K562 (cell line): ENCODE data around the gene PARD3. TPM values are rescaled to one million over a fixed set of nuclear protein-coding genes. Genes with fewer than 3 reads are reported as not detected.

Experiments used
- ATAC-seq: fragments of 200-7000 bp; cut with Tn5 transposase; 3 replicates; pipeline ENCODE4 v1.9.1; 2020; ENCODE audit warnings: moderate library complexity
- BruUV-seq: library from RNA; stranded (reverse); fragments of 400-500 nt; replicated peaks from 2 replicates; lab custom pipeline; 2021; lab: Mats Ljungman, UMichigan
- CTCF ChIA-PET: fragments of 300-600 bp; formaldehyde crosslinking; extraction: SDS; loops from one replicate; lab custom pipeline; 2021; ENCODE audit warnings: low intra/inter-chr PET ratio; lab: Yijun Ruan, JAX
- POLR2A ChIA-PET: fragments of 300-600, 350-650 bp; sonication (Branson Sonifier 250); formaldehyde crosslinking; extraction: SDS; loops from one replicate; lab custom pipeline; 2021; ENCODE audit warnings: antibody characterized with exemption, inconsistent platforms; lab: Yijun Ruan, JAX
- DNase-seq, 4 experiments: peaks; one replicate each; pipeline versions ENCODE4 v3.0.0 to v3.0.0-alpha.2; 2011 to 2018; ENCODE audit warnings: low spot score in 3 of 4, mixed read lengths in 3 of 4; ENCODE audit errors: extremely low read depth in 1 of 4
- FAIRE-seq: peaks from 2 replicates; lab custom pipeline; 2011; peaks lifted over from hg19 to GRCh38; lab: Jason Lieb, UNC
- H2AFZ ChIP-seq: 2 replicates; pipeline ENCODE4 v1.6.0; 2011; ENCODE audit warnings: low read depth, low read length, control low read depth, inconsistent platforms
- H3K27ac ChIP-seq: fragments of 200-600 bp; 3 replicates; pipeline ENCODE4 v1.8.0; 2011; ENCODE audit warnings: low read depth, mild to moderate bottlenecking, control low read depth, inconsistent platforms, low read length, moderate library complexity, mixed read lengths; ENCODE audit errors: extremely low read depth
- H3K27me3 ChIP-seq, 2 experiments: fragments of 300-600 bp in 1 of 2; 2 replicates in 1 of 2; 3 replicates in 1 of 2; pipeline versions ENCODE4 v1.6.0 to v1.8.0; 2011; ENCODE audit warnings: inconsistent platforms in 2 of 2, low read length in 2 of 2, mild to moderate bottlenecking in 1 of 2, mixed read lengths in 1 of 2, moderate library complexity in 1 of 2; ENCODE audit not compliant: control insufficient read depth in 2 of 2, insufficient read depth in 2 of 2
- H3K36me3 ChIP-seq: fragments of 300-600 bp; 3 replicates; pipeline ENCODE4 v1.8.0; 2011; ENCODE audit warnings: mild to moderate bottlenecking, low read length, inconsistent platforms; ENCODE audit not compliant: control insufficient read depth, insufficient read depth
- H3K4me1 ChIP-seq, 2 experiments: fragments of 200-600 bp in 1 of 2; replicated peaks in 1 of 2; 2 replicates in 1 of 2; 3 replicates in 1 of 2; pipeline versions ENCODE4 v1.5.1 to v1.8.0; 2011; ENCODE audit warnings: inconsistent platforms in 2 of 2, low read length in 2 of 2, mild to moderate bottlenecking in 1 of 2, mixed read lengths in 1 of 2, moderate library complexity in 1 of 2; ENCODE audit not compliant: control insufficient read depth in 2 of 2, insufficient read depth in 2 of 2
- H3K4me2 ChIP-seq: 2 replicates; pipeline ENCODE4 v1.6.1; 2011; ENCODE audit warnings: low read length, control low read depth, inconsistent platforms, mixed read lengths; ENCODE audit not compliant: insufficient read depth
- H3K4me3 ChIP-seq: fragments of 200-600 bp; sonication (generic), shearing (Covaris generic); 2 replicates; pipeline ENCODE4 v1.5.1; 2016; ENCODE audit warnings: control low read depth, inconsistent platforms
- H3K79me2 ChIP-seq: fragments of 200-600 bp; 3 replicates; pipeline ENCODE4 v1.8.0; 2011; ENCODE audit warnings: low read length, inconsistent platforms; ENCODE audit not compliant: control insufficient read depth, insufficient read depth
- H3K9ac ChIP-seq, 2 experiments: 2 replicates each; pipeline versions ENCODE4 v1.6.0 to v1.6.1; 2011; ENCODE audit warnings: low read depth in 2 of 2, low read length in 2 of 2, control low read depth in 1 of 2, inconsistent platforms in 1 of 2, mild to moderate bottlenecking in 1 of 2, mixed read lengths in 1 of 2; ENCODE audit not compliant: insufficient read depth in 1 of 2
- H3K9me1 ChIP-seq: one replicate; pipeline ENCODE4 v1.6.0; 2011; ENCODE audit warnings: inconsistent platforms, mild to moderate bottlenecking, low read length, moderate library complexity; ENCODE audit not compliant: control insufficient read depth, insufficient read depth
- H3K9me3 ChIP-seq: replicated peaks from 2 replicates; pipeline ENCODE4 v1.5.1; 2011; ENCODE audit warnings: low read depth, low read length, inconsistent platforms; ENCODE audit not compliant: control insufficient read depth, insufficient read depth
- H4K20me1 ChIP-seq: replicated peaks from 2 replicates; pipeline ENCODE4 v1.6.1; 2011; ENCODE audit warnings: low read length, inconsistent platforms, mixed read lengths; ENCODE audit not compliant: control insufficient read depth, insufficient read depth
- CBFA2T3 ChIP-seq: fragments of 450-650 bp; IDR thresholded peaks from 2 replicates; pipeline ENCODE4 v1.6.1; 2017
- KAT2B ChIP-seq: IDR thresholded peaks from one replicate; pipeline ENCODE4 v1.6.1; 2012; ENCODE audit warnings: low read depth, mild to moderate bottlenecking, control low read depth, inconsistent platforms, low read length, moderate library complexity
- SLC30A9 ChIP-seq: fragments of 250-450 bp; sonication (Bioruptor Pico); IDR thresholded peaks from 2 replicates; pipeline ENCODE4 v1.8.0; 2022; ENCODE audit warnings: mild to moderate bottlenecking, moderate library complexity
- SRF ChIP-seq, 2 experiments: fragments of 250-450, 450-650 bp in 1 of 2; sonication (Bioruptor Pico) in 1 of 2; sonication (generic) in 1 of 2; formaldehyde crosslinking; IDR thresholded peaks; 2 replicates each; pipeline versions ENCODE4 v1.5.0 to v1.5.1; 2020 to 2022; ENCODE audit warnings: mild to moderate bottlenecking in 1 of 2, missing genetic modification reagents in 1 of 2
- ZBTB49 ChIP-seq: sonication (generic); formaldehyde crosslinking; IDR thresholded peaks from 2 replicates; pipeline ENCODE4 v1.8.0; 2022; ENCODE audit warnings: missing genetic modification reagents, mild to moderate bottlenecking, borderline replicate concordance
- ZFP36 ChIP-seq: fragments of 150-350 bp; IDR thresholded peaks from 2 replicates; pipeline ENCODE4 v1.6.1; 2018; ENCODE audit warnings: low read length, low read depth; ENCODE audit not compliant: partially characterized antibody
- ZNF197 ChIP-seq: fragments of 200-800 bp; sonication (Bioruptor generic); IDR thresholded peaks from 2 replicates; pipeline ENCODE4 v1.6.1; 2016; ENCODE audit warnings: low read depth, missing genetic modification characterization, missing compliant biosample characterization
- ZNF445 ChIP-seq: fragments of 250-450 bp; sonication (Bioruptor Pico); IDR thresholded peaks from 2 replicates; pipeline ENCODE4 v1.4.0; 2020; ENCODE audit warnings: low read depth, mild to moderate bottlenecking, moderate library complexity
- ZNF586 ChIP-seq: fragments of 450-650 bp; formaldehyde crosslinking; conservative IDR thresholded peaks from 2 replicates; pipeline ENCODE4 v1.4.0; 2020; ENCODE audit warnings: mild to moderate bottlenecking, moderate library complexity
- ZNF77 ChIP-seq: fragments of 250-450 bp; sonication (Bioruptor Pico); IDR thresholded peaks from 2 replicates; pipeline ENCODE4 v1.5.0; 2020
- WGBS: fragments of 100-300 bp; shearing (Covaris generic); methylation state at CpG from one replicate; pipeline ENCODE4 v1.1.6; 2016; ENCODE audit warnings: low coverage, mixed read lengths; ENCODE audit not compliant: insufficient coverage; ENCODE audit errors: missing lambda C conversion rate; 5-methylcytosine and 5-hydroxymethylcytosine counted together
- in situ Hi-C: fragments of 300-500 bp; cut with MboI; formaldehyde crosslinking; loops from 4 replicates; pipeline ENCODE4 v1.15.0; 2018; ENCODE audit warnings: inconsistent platforms, mixed read lengths
- intact Hi-C: fragments of 100-400 bp; cut with micrococcal nuclease; formaldehyde crosslinking; loops from 2 replicates; pipeline ENCODE4 v1.14.2; 2022
- polyA plus RNA-seq, 8 experiments: library from polyadenylated mRNA; depleted of rRNA in 4 of 8; stranded (reverse) in 5 of 8; unstranded in 3 of 8; fragments of >200 nt; fragmentation: Nextera tagmentation in 2 of 8; fragmentation: Illumina TruSeq in 1 of 8; extraction: Ambion mirVana in 2 of 8; extraction: Trizol in 1 of 8; gene quantifications; 2 replicates each; pipeline versions ENCODE4 v1.2.1 to v1.2.3, GENCODE V29; 2011 to 2014; ENCODE audit warnings: inconsistent platforms in 1 of 8, missing spikeins in 1 of 8
- total RNA-seq, 7 experiments: library from RNA; depleted of rRNA in 6 of 7; stranded (reverse); fragments of >200 nt in 6 of 7; fragmentation: Illumina TruSeq in 2 of 7; extraction: Trizol in 2 of 7; gene quantifications; 2 replicates each; pipeline versions ENCODE4 v1.2.1 to v1.2.3, GENCODE V29; 2011 to 2021; ENCODE audit warnings: low replicate concordance in 1 of 7

PARD3 gene
- total and polyA plus RNA-seq, 9 of the 15 experiments (the other 6 are each of a cell fraction or from before 2014, with no cell fraction given), result 2.7 to 11.7 (median 7.7) TPM

DNA sequence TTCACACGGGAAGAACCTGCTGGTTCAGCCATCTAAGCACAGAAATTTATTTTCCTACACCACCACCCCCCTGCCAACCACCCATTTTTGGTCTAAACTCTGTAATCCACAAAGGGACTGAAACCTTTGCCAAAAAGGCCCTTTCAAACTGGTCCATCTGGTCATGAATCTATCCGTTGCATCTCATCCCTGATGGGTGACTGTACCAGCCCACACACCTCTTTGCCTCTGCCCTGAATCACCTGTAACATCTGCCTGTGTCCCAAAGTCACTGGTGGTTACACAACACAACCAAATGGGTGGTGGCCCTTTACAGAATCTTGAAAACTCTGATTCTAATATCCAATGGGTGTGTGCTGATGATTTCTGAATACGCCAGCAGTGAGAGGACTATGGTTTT is 503.4 kb downstream of the PARD3 start:
- Histone ChIP-seq H3K27ac (no peak overlapping the region), H3K4me3 (no peak overlapping the region), H3K79me2 (no peaks in the 10 kb centered on the region), H4K20me1 (no peaks in the 10 kb centered on the region), H2AFZ (no peak overlapping the region), H3K9ac (no peak overlapping the region), H3K9me1 (no peaks in the 10 kb centered on the region), H3K27me3 (no peaks in the 10 kb centered on the region), H3K36me3 (no peaks in the 10 kb centered on the region), H3K9me3 (no peaks in the 10 kb centered on the region), H3K4me1 (no peaks in the 10 kb centered on the region), H3K4me2 (no peak overlapping the region)
- FAIRE-seq (no peak), ATAC-seq (no peak), DNase-seq (no peak)
- intact Hi-C loops, result no loop called here
- ChIA-PET POLR2A (interaction anchor here (0.6 kb wide), 1 partner anchor 23 kb away, joined by 3 read pairs; no protein-coding TSS in a partner anchor), CTCF (no interaction called here)
- BruUV-seq, result no TSS peak
- TF ChIP-seq ZFP36 (no peak), SRF (CRISPR knock-in tag; IDR thresholded peaks at IDR 0.05) (no peak), ZNF445 (CRISPR knock-in tag) (no peak), CBFA2T3 (no peak), ZNF77 (CRISPR knock-in tag) (no peak), ZBTB49 (no peak), ZNF197 (CRISPR knock-in tag) (no peak), SLC30A9 (CRISPR knock-in tag) (no peak), KAT2B (no peak), ZNF586 (CRISPR knock-in tag) (no peak)
- 9% methylated on average over 3 of the region's 3 CpGs for WGBS
- in situ Hi-C loops, result no loop called here
